Activated CD4-positive, alpha-beta memory T cell treated with anti-CD3 and anti-CD28 coated beads, Interleukin-2, amount 10 ng/mL, durations not matched to agents 7 days and 5 days (primary cell): ENCODE data around the gene ESPNL. TPM values are rescaled to one million over a fixed set of nuclear protein-coding genes. Genes with fewer than 3 reads are reported as not detected.
"Not testable (repeated sequence)": the region's sequence is repeated elsewhere in the genome, so short reads cannot be mapped to it uniquely, and the experiment has no call there.

Source experiments
- CTCF ChIA-PET: fragments of 350-600 bp; sonication (Branson Sonifier 250); formaldehyde crosslinking; loops from one replicate; lab custom pipeline; 2021; ENCODE audit warnings: antibody characterized with exemption, inconsistent platforms; lab: Charles Lee
- POLR2A ChIA-PET: fragments of 350-600 bp; sonication (Branson Sonifier 250); formaldehyde crosslinking; loops from one replicate; lab custom pipeline; 2021; ENCODE audit warnings: antibody characterized with exemption; lab: Charles Lee
- DNase-seq: peaks from one replicate; pipeline ENCODE4 v3.0.0-alpha.2; 2020
- H3K27ac Mint-ChIP-seq: one replicate; pipeline ENCODE4 v1.8.0; 2021; ENCODE audit warnings: mild to moderate bottlenecking, mixed read lengths
- H3K27me3 Mint-ChIP-seq: one replicate; pipeline ENCODE4 v1.8.0; 2021; ENCODE audit warnings: mixed read lengths
- H3K36me3 Mint-ChIP-seq: one replicate; pipeline ENCODE4 v1.8.0; 2021; ENCODE audit warnings: low read depth, mixed read lengths
- H3K4me1 Mint-ChIP-seq: one replicate; pipeline ENCODE4 v1.8.0; 2021; ENCODE audit warnings: mixed read lengths
- H3K4me3 Mint-ChIP-seq: one replicate; pipeline ENCODE4 v1.8.0; 2021; ENCODE audit warnings: mild to moderate bottlenecking, mixed read lengths
- H3K9me3 Mint-ChIP-seq: one replicate; pipeline ENCODE4 v1.8.0; 2021; ENCODE audit warnings: mixed read lengths
- total RNA-seq, 2 experiments: library from RNA; stranded (reverse); gene quantifications; one replicate each; pipeline ENCODE4 v1.2.3, GENCODE V29; 2021

Gene ESPNL
- total RNA-seq, 2 experiments from 2014 or later = 0.05 to 0.18 TPM

- H3K36me3 Mint-ChIP-seq = no peaks in the 10 kb centered on the region
- no peak for DNase-seq
- H3K4me1 Mint-ChIP-seq = peaks cover 2% of the 10 kb centered on the region
- CTCF ChIA-PET = no interaction called here
- no peak overlapping the region for H3K27ac Mint-ChIP-seq
- H3K4me3 Mint-ChIP-seq = no peak overlapping the region
- no peaks in the 10 kb centered on the region for H3K27me3 Mint-ChIP-seq
- no peaks in the 10 kb centered on the region for H3K9me3 Mint-ChIP-seq
- POLR2A ChIA-PET = no interaction called here
Observed at GRCh38 chr2:238105506-238106338, 5.6 kb downstream of the ESPNL start.

GRCh38 chr2:238106339-238106697, 6.2 kb downstream of the ESPNL start:
- peaks cover 2% of the 10 kb centered on the region for H3K4me1 Mint-ChIP-seq
- ChIA-PET CTCF (no interaction called here), POLR2A (no interaction called here)
- H3K4me3 Mint-ChIP-seq = no peak overlapping the region
- no peak overlapping the region for H3K27ac Mint-ChIP-seq
- no peaks in the 10 kb centered on the region for H3K9me3 Mint-ChIP-seq
- no peaks in the 10 kb centered on the region for H3K27me3 Mint-ChIP-seq
- no peaks in the 10 kb centered on the region for H3K36me3 Mint-ChIP-seq
- no peak for DNase-seq

- Mint-ChIP-seq H3K9me3 (no peaks in the 10 kb centered on the region), H3K27ac (no peak overlapping the region), H3K36me3 (no peaks in the 10 kb centered on the region), H3K4me3 (no peak overlapping the region), H3K4me1 (peaks cover 2% of the 10 kb centered on the region), H3K27me3 (no peaks in the 10 kb centered on the region)
- ChIA-PET CTCF (no interaction called here), POLR2A (no interaction called here)
- no peak for DNase-seq
Observed at GRCh38 chr2:238106698-238107524, 6.8 kb downstream of the ESPNL start.

GRCh38 chr2:238107525-238108422, 7.6 kb downstream of the ESPNL start:
- CTCF ChIA-PET = no interaction called here
- peaks cover 1% of the 10 kb centered on the region for H3K9me3 Mint-ChIP-seq
- H3K4me1 Mint-ChIP-seq = peaks cover 2% of the 10 kb centered on the region
- H3K4me3 Mint-ChIP-seq = no peak overlapping the region
- peaks cover 1% of the 10 kb centered on the region for H3K27me3 Mint-ChIP-seq
- H3K27ac Mint-ChIP-seq = no peak overlapping the region
- no peak for DNase-seq
- POLR2A ChIA-PET = no interaction called here
- no peaks in the 10 kb centered on the region for H3K36me3 Mint-ChIP-seq

- no peak for DNase-seq
- Mint-ChIP-seq H3K9me3 (peaks cover 4% of the 10 kb centered on the region), H3K4me1 (peaks cover 2% of the 10 kb centered on the region)
Observed at GRCh38 chr2:238108423-238109183, 8.5 kb downstream of the ESPNL start.

GRCh38 chr2:238113611-238114010, 13.5 kb downstream of the ESPNL start:
- H3K27me3 Mint-ChIP-seq = peaks cover 9% of the 10 kb centered on the region
- H3K4me3 Mint-ChIP-seq = no peak overlapping the region
- POLR2A ChIA-PET = no interaction called here
- peaks cover 2% of the 10 kb centered on the region for H3K4me1 Mint-ChIP-seq
- DNase-seq = no peak
- no peaks in the 10 kb centered on the region for H3K36me3 Mint-ChIP-seq
- peaks cover 4% of the 10 kb centered on the region for H3K9me3 Mint-ChIP-seq
- CTCF ChIA-PET = no interaction called here
- H3K27ac Mint-ChIP-seq = no peak overlapping the region

More at GRCh38 chr2:238108423-238109183, 8.5 kb downstream of the ESPNL start:
- ChIA-PET POLR2A (no interaction called here), CTCF (interaction anchor here (0.7 kb wide), 1 partner anchor 493 kb away, joined by 5 read pairs; no protein-coding TSS in a partner anchor)
- Mint-ChIP-seq H3K27ac (no peak overlapping the region), H3K27me3 (peaks cover 5% of the 10 kb centered on the region), H3K36me3 (no peaks in the 10 kb centered on the region), H3K4me3 (no peak overlapping the region)

- Mint-ChIP-seq H3K4me1 (no peaks in the 10 kb centered on the region), H3K27ac (no peak overlapping the region), H3K27me3 (peaks cover 9% of the 10 kb centered on the region), H3K36me3 (no peaks in the 10 kb centered on the region), H3K4me3 (no peak overlapping the region), H3K9me3 (peaks cover 4% of the 10 kb centered on the region)
- ChIA-PET POLR2A (no interaction called here), CTCF (no interaction called here)
- no peak for DNase-seq
Observed at GRCh38 chr2:238114331-238114841, 14.2 kb downstream of the ESPNL start.

- no peaks in the 10 kb centered on the region for H3K4me1 Mint-ChIP-seq
- H3K9me3 Mint-ChIP-seq = peaks cover 4% of the 10 kb centered on the region
- no peaks in the 10 kb centered on the region for H3K36me3 Mint-ChIP-seq
- ChIA-PET CTCF (no interaction called here), POLR2A (interaction anchor here (0.6 kb wide), 1 partner anchor 372 kb away, joined by 3 read pairs; no protein-coding TSS in a partner anchor)
- peaks cover 11% of the 10 kb centered on the region for H3K27me3 Mint-ChIP-seq
- no peak for DNase-seq
- no peak overlapping the region for H3K4me3 Mint-ChIP-seq
- H3K27ac Mint-ChIP-seq = no peak overlapping the region
Observed at GRCh38 chr2:238114851-238115660, 14.9 kb downstream of the ESPNL start.

- CTCF ChIA-PET, DNase-seq, H3K4me3 Mint-ChIP-seq, H3K27ac Mint-ChIP-seq, H3K4me1 Mint-ChIP-seq, H3K36me3 Mint-ChIP-seq, H3K9me3 Mint-ChIP-seq, POLR2A ChIA-PET: not testable (repeated sequence)
- H3K27me3 Mint-ChIP-seq = peaks cover 11% of the 10 kb centered on the region
Observed at GRCh38 chr2:238115709-238116108, 15.6 kb downstream of the ESPNL start.

- Mint-ChIP-seq H3K4me1 (no peaks in the 10 kb centered on the region), H3K27ac (no peak overlapping the region), H3K4me3 (no peak overlapping the region), H3K27me3 (peaks cover 11% of the 10 kb centered on the region), H3K36me3 (no peaks in the 10 kb centered on the region), H3K9me3 (peaks cover 4% of the 10 kb centered on the region)
- DNase-seq = no peak
- ChIA-PET CTCF (no interaction called here), POLR2A (no interaction called here)
Observed at GRCh38 chr2:238116298-238117198, 16.4 kb downstream of the ESPNL start.
